Neural crest cell (in vitro differentiated cells): ENCODE data around the gene TBC1D25. TPM values are rescaled to one million over a fixed set of nuclear protein-coding genes. Genes with fewer than 3 reads are reported as not detected.
"Not testable (repeated sequence)": the region's sequence is repeated elsewhere in the genome, so short reads cannot be mapped to it uniquely, and the experiment has no call there.

Source experiments
- DNase-seq: peaks from one replicate; pipeline ENCODE4 v3.0.0; 2021; ENCODE audit warnings: low read depth, mixed read lengths, low spot score
- H3K27ac Mint-ChIP-seq: one replicate; pipeline ENCODE4 v1.8.0; 2021; ENCODE audit warnings: mild to moderate bottlenecking, mixed read lengths; ENCODE audit not compliant: unreplicated experiment
- H3K27me3 Mint-ChIP-seq: 2 replicates; pipeline ENCODE4 v1.8.0; 2021; ENCODE audit warnings: low read depth, mild to moderate bottlenecking, mixed read lengths
- H3K36me3 Mint-ChIP-seq: 2 replicates; pipeline ENCODE4 v1.8.0; 2021; ENCODE audit warnings: low read depth, mild to moderate bottlenecking, mixed read lengths
- H3K4me1 Mint-ChIP-seq: 2 replicates; pipeline ENCODE4 v1.8.0; 2021; ENCODE audit warnings: mixed read lengths
- H3K4me3 Mint-ChIP-seq: one replicate; pipeline ENCODE4 v1.8.0; 2021; ENCODE audit warnings: mild to moderate bottlenecking, mixed read lengths
- H3K9me3 Mint-ChIP-seq: 2 replicates; pipeline ENCODE4 v1.8.0; 2021; ENCODE audit warnings: mixed read lengths
- total RNA-seq: library from RNA; stranded (reverse); gene quantifications from 2 replicates; pipeline ENCODE4 v1.2.1, GENCODE V29; 2021
- TF ChIP-seq, protein P1 (sequence below): fragments of 200-600 bp; sonication (generic); conservative IDR thresholded peaks from 2 replicates; pipeline ENCODE4 v1.5.0; 2021; ENCODE audit warnings: antibody characterized with exemption, mild to moderate bottlenecking

Gene TBC1D25
- total RNA-seq, 1 donor from 2014 or later = 12.0 TPM

DNA sequence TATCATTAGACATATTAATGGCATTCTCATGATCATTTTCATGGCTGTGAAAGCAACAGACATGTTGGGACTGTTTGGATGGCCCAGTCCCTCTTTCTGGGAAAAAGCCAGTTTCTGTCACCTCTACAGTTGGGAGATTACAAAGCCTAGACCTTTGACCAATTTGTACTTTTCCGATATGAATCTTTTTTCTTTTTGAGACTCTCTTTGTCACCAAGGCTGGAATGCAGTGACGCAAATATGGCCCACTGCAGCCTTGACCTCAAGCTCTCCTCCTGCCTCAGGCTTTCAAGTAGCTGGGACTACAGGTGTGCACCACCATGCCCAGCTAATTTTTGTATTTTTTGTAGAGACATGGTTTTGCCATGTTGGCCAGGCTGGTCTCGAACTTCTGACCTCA, 9.4 kb downstream of the TBC1D25 start:
- no peak overlapping the region for H3K27ac Mint-ChIP-seq
- no peaks in the 10 kb centered on the region for H3K9me3 Mint-ChIP-seq
- no peak overlapping the region for H3K4me3 Mint-ChIP-seq
- DNase-seq = no peak
- peaks cover under 1% of the 10 kb centered on the region for H3K36me3 Mint-ChIP-seq
- H3K4me1 Mint-ChIP-seq = no peaks in the 10 kb centered on the region
- no peaks in the 10 kb centered on the region for H3K27me3 Mint-ChIP-seq
- TF ChIP-seq, protein P1, sequence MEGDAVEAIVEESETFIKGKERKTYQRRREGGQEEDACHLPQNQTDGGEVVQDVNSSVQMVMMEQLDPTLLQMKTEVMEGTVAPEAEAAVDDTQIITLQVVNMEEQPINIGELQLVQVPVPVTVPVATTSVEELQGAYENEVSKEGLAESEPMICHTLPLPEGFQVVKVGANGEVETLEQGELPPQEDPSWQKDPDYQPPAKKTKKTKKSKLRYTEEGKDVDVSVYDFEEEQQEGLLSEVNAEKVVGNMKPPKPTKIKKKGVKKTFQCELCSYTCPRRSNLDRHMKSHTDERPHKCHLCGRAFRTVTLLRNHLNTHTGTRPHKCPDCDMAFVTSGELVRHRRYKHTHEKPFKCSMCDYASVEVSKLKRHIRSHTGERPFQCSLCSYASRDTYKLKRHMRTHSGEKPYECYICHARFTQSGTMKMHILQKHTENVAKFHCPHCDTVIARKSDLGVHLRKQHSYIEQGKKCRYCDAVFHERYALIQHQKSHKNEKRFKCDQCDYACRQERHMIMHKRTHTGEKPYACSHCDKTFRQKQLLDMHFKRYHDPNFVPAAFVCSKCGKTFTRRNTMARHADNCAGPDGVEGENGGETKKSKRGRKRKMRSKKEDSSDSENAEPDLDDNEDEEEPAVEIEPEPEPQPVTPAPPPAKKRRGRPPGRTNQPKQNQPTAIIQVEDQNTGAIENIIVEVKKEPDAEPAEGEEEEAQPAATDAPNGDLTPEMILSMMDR = no peak

DNA sequence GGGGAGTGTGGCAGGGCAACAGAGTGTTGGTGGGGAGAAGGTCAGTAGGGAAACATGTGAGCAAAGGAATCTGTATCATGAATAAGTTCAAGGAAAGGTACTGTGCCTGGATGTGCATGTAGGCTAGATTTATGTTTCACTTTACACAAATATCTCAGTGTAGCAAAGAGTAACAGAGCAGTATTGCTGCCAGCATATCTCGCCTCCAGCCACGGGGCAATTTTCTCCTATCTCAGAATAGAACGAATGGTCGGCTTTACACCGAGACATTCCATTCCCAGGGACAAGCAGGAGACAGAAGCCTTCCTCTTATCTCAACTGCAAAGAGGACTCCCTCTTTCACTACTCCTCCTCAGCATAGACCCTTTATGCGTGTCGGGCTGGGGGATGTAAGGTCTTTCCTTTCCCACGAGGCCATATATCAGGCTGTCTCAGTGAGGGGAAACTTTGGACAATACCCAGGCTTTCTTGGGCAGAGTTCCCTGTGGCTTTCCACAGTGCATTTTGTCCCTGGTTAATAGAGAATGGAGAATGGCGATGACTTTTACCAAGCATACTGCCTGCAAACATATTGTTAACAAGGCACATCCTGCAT, 16.3 kb downstream of the TBC1D25 start:
- not testable (repeated sequence) for H3K4me3 Mint-ChIP-seq, DNase-seq, H3K4me1 Mint-ChIP-seq, H3K36me3 Mint-ChIP-seq, H3K9me3 Mint-ChIP-seq, H3K27me3 Mint-ChIP-seq
- peak overlapping the region; percentile 19 for H3K27ac Mint-ChIP-seq

- TF ChIP-seq, protein P1 = no peak
- Mint-ChIP-seq H3K4me3 (no peak overlapping the region), H3K9me3 (no peaks in the 10 kb centered on the region), H3K27me3 (no peaks in the 10 kb centered on the region), H3K4me1 (no peaks in the 10 kb centered on the region), H3K36me3 (peaks cover 6% of the 10 kb centered on the region), H3K27ac (no peak overlapping the region)
- DNase-seq = no peak
These were observed 18.8 kb downstream of the TBC1D25 start for GRCh38 chrX:48558271-48558670.

DNA sequence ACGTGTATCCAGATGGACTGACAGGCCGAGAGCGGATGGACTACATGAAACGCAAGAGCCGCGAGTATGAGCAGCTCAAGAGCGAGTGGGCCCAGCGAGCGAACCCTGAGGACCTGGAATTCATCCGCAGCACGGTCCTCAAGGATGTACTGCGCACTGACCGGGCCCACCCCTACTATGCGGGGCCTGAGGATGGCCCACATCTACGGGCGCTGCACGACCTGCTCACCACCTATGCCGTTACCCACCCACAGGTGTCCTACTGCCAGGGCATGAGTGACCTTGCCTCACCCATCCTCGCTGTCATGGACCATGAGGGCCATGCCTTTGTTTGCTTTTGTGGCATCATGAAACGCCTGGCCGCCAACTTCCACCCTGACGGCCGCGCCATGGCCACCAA, 20.1 kb downstream of the TBC1D25 start:
- no peak for DNase-seq
- H3K27ac Mint-ChIP-seq = no peak overlapping the region

GRCh38 chrX:48560056-48560455, 20.5 kb downstream of the TBC1D25 start:
- TF ChIP-seq, protein P1 = no peak
- H3K4me3 Mint-ChIP-seq = no peak overlapping the region
- no peak overlapping the region for H3K27ac Mint-ChIP-seq
- DNase-seq = no peak
- no peaks in the 10 kb centered on the region for H3K9me3 Mint-ChIP-seq
- H3K4me1 Mint-ChIP-seq = no peaks in the 10 kb centered on the region
- H3K27me3 Mint-ChIP-seq = no peaks in the 10 kb centered on the region
- peaks cover 3% of the 10 kb centered on the region for H3K36me3 Mint-ChIP-seq

More for the DNA sequence above, 20.1 kb downstream of the TBC1D25 start:
- Mint-ChIP-seq H3K27me3 (no peaks in the 10 kb centered on the region), H3K9me3 (no peaks in the 10 kb centered on the region), H3K36me3 (peaks cover 6% of the 10 kb centered on the region), H3K4me3 (no peak overlapping the region), H3K4me1 (no peaks in the 10 kb centered on the region)
- TF ChIP-seq, protein P1 = no peak

DNA sequence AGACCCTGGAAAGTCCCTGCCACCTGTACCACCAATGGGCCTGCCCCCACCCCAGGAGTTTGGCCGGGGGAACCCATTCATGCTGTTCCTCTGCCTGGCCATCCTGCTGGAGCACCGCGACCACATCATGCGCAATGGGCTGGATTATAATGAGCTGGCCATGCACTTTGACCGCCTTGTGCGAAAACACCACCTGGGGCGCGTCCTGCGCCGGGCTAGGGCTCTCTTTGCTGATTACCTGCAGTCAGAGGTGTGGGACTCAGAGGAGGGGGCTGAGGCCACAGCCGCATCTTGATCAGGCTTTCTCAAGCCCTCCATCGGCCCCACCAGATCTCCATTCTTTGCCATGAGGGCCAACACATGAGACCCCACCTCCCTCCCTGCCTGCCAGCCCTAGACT, 21.2 kb downstream of the TBC1D25 start:
- TF ChIP-seq, protein P1 = no peak
- H3K9me3 Mint-ChIP-seq = no peaks in the 10 kb centered on the region
- H3K36me3 Mint-ChIP-seq = peaks cover 3% of the 10 kb centered on the region
- no peak overlapping the region for H3K27ac Mint-ChIP-seq
- DNase-seq = no peak
- no peaks in the 10 kb centered on the region for H3K4me1 Mint-ChIP-seq
- no peaks in the 10 kb centered on the region for H3K27me3 Mint-ChIP-seq
- H3K4me3 Mint-ChIP-seq = no peak overlapping the region
